Measurements from ENCODE around the gene NCKAP5.

DNA sequence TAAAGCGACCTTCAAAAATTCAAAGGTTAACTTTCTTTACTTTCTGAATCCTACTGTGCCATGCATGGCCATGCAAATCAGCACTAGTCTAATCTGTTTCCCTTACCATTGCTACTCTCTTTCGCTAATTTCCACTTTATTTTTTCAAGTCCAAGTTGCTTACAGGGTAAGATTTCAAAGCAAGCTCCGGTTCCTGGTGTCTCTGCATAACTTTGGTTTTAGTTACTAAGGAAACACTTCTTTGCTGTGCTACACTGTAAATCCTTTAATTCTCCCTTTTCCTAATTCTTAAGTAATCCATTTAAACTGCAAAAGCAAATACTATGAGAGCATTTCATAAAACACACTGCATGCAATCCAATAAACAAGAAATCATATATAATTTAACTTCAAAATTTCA is 514.7 kb downstream of the NCKAP5 start:
- no peak for TF ChIP-seq POLR2A (IDR thresholded peaks at IDR 0.05)
- no peak for TF ChIP-seq CTCF (IDR thresholded peaks at IDR 0.05)
- TF ChIP-seq POLR2AphosphoS5 (IDR thresholded peaks at IDR 0.05), result no peak

Data from prostate gland (tissue), 2 donors.